WTC11 (cell line): ENCODE results near the gene SAMSN1. TPM values are rescaled to one million over a fixed set of nuclear protein-coding genes. Genes with fewer than 3 reads are reported as not detected.

ENCODE experiments used
- ATAC-seq: fragments of 200-7000 bp; cut with Tn5 transposase; 2 replicates; pipeline ENCODE4 v1.10.0; 2021; ENCODE audit warnings: mild to moderate bottlenecking, moderate library complexity
- CTCF ChIA-PET: fragments of 300-600 bp; sonication (Branson Sonifier 250); formaldehyde crosslinking; loops from one replicate; lab custom pipeline; 2021; ENCODE audit warnings: antibody characterized with exemption; lab: Charles Lee
- POLR2A ChIA-PET: fragments of 350-600 bp; sonication (Branson Sonifier 250); formaldehyde crosslinking; loops from one replicate; lab custom pipeline; 2021; ENCODE audit warnings: antibody characterized with exemption; lab: Charles Lee
- DNase-seq: peaks from one replicate; pipeline ENCODE4 v3.0.0; 2021; ENCODE audit warnings: low spot score
- H3K27ac Mint-ChIP-seq: 2 replicates; pipeline ENCODE4 v1.8.0; 2021; ENCODE audit warnings: mixed read lengths
- H3K27me3 Mint-ChIP-seq: 2 replicates; pipeline ENCODE4 v1.8.0; 2021; ENCODE audit warnings: low read depth, mild to moderate bottlenecking, moderate library complexity, mixed read lengths
- H3K36me3 Mint-ChIP-seq: 2 replicates; pipeline ENCODE4 v1.8.0; 2021; ENCODE audit warnings: mixed read lengths
- H3K4me1 Mint-ChIP-seq: 2 replicates; pipeline ENCODE4 v1.8.0; 2022; ENCODE audit warnings: mixed read lengths
- H3K4me3 Mint-ChIP-seq: 2 replicates; pipeline ENCODE4 v1.8.0; 2021; ENCODE audit warnings: mild to moderate bottlenecking, moderate library complexity, mixed read lengths
- H3K9me3 Mint-ChIP-seq: 2 replicates; pipeline ENCODE4 v1.8.0; 2021; ENCODE audit warnings: mixed read lengths
- CREB1 ChIP-seq: sonication (generic); formaldehyde crosslinking; IDR thresholded peaks from 2 replicates; pipeline ENCODE4 v1.8.0; 2023; ENCODE audit warnings: mild to moderate bottlenecking, missing genetic modification reagents
- EMX1 ChIP-seq: fragments of 250-450 bp; sonication (Bioruptor Pico); IDR thresholded peaks from 2 replicates; pipeline ENCODE4 v1.8.0; 2021; ENCODE audit warnings: mild to moderate bottlenecking
- FOXJ3 ChIP-seq: sonication (generic); formaldehyde crosslinking; IDR thresholded peaks from 2 replicates; pipeline ENCODE4 v1.9.0; 2021; ENCODE audit warnings: missing genetic modification reagents, mild to moderate bottlenecking, borderline replicate concordance
- FOXP1 ChIP-seq: sonication (generic); formaldehyde crosslinking; IDR thresholded peaks from 2 replicates; pipeline ENCODE4 v1.8.0; 2022; ENCODE audit warnings: missing genetic modification reagents, mild to moderate bottlenecking, moderate library complexity, borderline replicate concordance
- GABPB1 ChIP-seq: sonication (generic); formaldehyde crosslinking; IDR thresholded peaks from 2 replicates; pipeline ENCODE4 v1.8.1; 2023; ENCODE audit warnings: mild to moderate bottlenecking, missing genetic modification reagents
- GTF2I ChIP-seq: fragments of 250-450 bp; sonication (Bioruptor Pico); conservative IDR thresholded peaks from 2 replicates; pipeline ENCODE4 v1.4.0; 2021; ENCODE audit warnings: mild to moderate bottlenecking
- HMGA2 ChIP-seq: fragments of 250-450 bp; sonication (Bioruptor Pico); IDR thresholded peaks from 2 replicates; pipeline ENCODE4 v1.4.0; 2021; ENCODE audit warnings: mild to moderate bottlenecking, moderate library complexity
- NFE2L1 ChIP-seq: sonication (generic); formaldehyde crosslinking; IDR thresholded peaks from 2 replicates; pipeline ENCODE4 v1.8.1; 2023; ENCODE audit warnings: missing genetic modification reagents
- RELA ChIP-seq: sonication (generic); formaldehyde crosslinking; IDR thresholded peaks from 2 replicates; pipeline ENCODE4 v1.8.1; 2022; ENCODE audit warnings: missing genetic modification reagents, mild to moderate bottlenecking, borderline replicate concordance
- TCF7 ChIP-seq: sonication (generic); formaldehyde crosslinking; IDR thresholded peaks from 2 replicates; pipeline ENCODE4 v1.8.0; 2022; ENCODE audit warnings: mild to moderate bottlenecking, low read depth, missing genetic modification reagents, moderate library complexity
- TP53 ChIP-seq: sonication (generic); formaldehyde crosslinking; IDR thresholded peaks from 2 replicates; pipeline ENCODE4 v1.8.1; 2023; ENCODE audit warnings: mild to moderate bottlenecking, missing genetic modification reagents
- ZNF219 ChIP-seq: sonication (generic); formaldehyde crosslinking; IDR thresholded peaks from 2 replicates; pipeline ENCODE4 v1.8.0; 2023; ENCODE audit warnings: missing genetic modification reagents, mild to moderate bottlenecking, borderline replicate concordance
- ZNF317 ChIP-seq: sonication (generic); formaldehyde crosslinking; IDR thresholded peaks from 2 replicates; pipeline ENCODE4 v1.8.1; 2023; ENCODE audit warnings: low read depth, mild to moderate bottlenecking, moderate library complexity, missing genetic modification reagents, borderline replicate concordance
- ZNF416 ChIP-seq: fragments of 250-450 bp; sonication (Bioruptor Pico); IDR thresholded peaks from 2 replicates; pipeline ENCODE4 v1.9.0; 2021; ENCODE audit warnings: mild to moderate bottlenecking, inconsistent platforms
- total RNA-seq: library from RNA; stranded (reverse); gene quantifications from 3 replicates; pipeline ENCODE4 v1.2.3, GENCODE V29; 2021
- TF ChIP-seq, protein P1 (sequence below): fragments of 250-450 bp; sonication (Bioruptor Pico); IDR thresholded peaks from 2 replicates; pipeline ENCODE4 v1.9.0; 2021; ENCODE audit warnings: mild to moderate bottlenecking
- TF ChIP-seq, protein P2 (sequence below): sonication (generic); formaldehyde crosslinking; IDR thresholded peaks from 2 replicates; pipeline ENCODE4 v1.8.1; 2022; ENCODE audit warnings: low read depth, mild to moderate bottlenecking, moderate library complexity, missing genetic modification reagents, borderline replicate concordance
- TF ChIP-seq, protein P3 (sequence below): sonication (generic); formaldehyde crosslinking; IDR thresholded peaks from 2 replicates; pipeline ENCODE4 v1.8.1; 2023; ENCODE audit warnings: mild to moderate bottlenecking, missing genetic modification reagents
- TF ChIP-seq, protein P4 (sequence below): sonication (generic); formaldehyde crosslinking; conservative IDR thresholded peaks from 2 replicates; pipeline ENCODE4 v1.8.1; 2022; ENCODE audit warnings: mild to moderate bottlenecking, missing genetic modification reagents
- TF ChIP-seq, protein P5 (sequence below): sonication (generic); formaldehyde crosslinking; IDR thresholded peaks from 2 replicates; pipeline ENCODE4 v1.8.1; 2023; ENCODE audit warnings: mild to moderate bottlenecking, missing genetic modification reagents, moderate library complexity
- TF ChIP-seq, protein P6 (sequence below): sonication (generic); formaldehyde crosslinking; IDR thresholded peaks from 2 replicates; pipeline ENCODE4 v1.8.1; 2022; ENCODE audit warnings: missing genetic modification reagents, borderline replicate concordance
- TF ChIP-seq, protein P7 (sequence below): sonication (generic); formaldehyde crosslinking; IDR thresholded peaks from 2 replicates; pipeline ENCODE4 v1.8.1; 2023; ENCODE audit warnings: mild to moderate bottlenecking, missing genetic modification reagents
- TF ChIP-seq, protein P8 (sequence below): fragments of 250-450 bp; sonication (Bioruptor Pico); IDR thresholded peaks from 2 replicates; pipeline ENCODE4 v1.9.0; 2021; ENCODE audit warnings: mild to moderate bottlenecking

Gene SAMSN1
- total RNA-seq, 1 experiment from 2014 or later: 1.2 TPM

DNA sequence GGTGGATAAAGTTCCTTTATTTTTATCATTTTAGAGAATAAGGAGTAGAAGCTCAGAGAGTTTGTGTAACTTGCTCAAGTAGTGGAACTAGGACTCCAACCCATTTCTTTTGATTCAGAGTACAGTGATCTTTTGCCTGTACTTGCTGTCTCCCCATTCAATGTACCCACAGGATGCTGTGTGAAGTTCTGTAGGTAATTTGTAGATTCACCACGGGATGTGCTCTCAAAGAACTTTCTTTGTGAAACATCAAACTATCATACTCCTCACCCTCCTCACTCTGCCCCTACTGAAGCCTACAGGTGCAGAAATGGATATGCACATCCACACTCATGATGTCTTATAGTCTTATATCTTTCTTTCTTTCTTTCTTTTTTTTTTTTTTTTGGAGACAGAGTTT, 97.3 kb downstream of the SAMSN1 start (continued):
- TF ChIP-seq, protein P1, sequence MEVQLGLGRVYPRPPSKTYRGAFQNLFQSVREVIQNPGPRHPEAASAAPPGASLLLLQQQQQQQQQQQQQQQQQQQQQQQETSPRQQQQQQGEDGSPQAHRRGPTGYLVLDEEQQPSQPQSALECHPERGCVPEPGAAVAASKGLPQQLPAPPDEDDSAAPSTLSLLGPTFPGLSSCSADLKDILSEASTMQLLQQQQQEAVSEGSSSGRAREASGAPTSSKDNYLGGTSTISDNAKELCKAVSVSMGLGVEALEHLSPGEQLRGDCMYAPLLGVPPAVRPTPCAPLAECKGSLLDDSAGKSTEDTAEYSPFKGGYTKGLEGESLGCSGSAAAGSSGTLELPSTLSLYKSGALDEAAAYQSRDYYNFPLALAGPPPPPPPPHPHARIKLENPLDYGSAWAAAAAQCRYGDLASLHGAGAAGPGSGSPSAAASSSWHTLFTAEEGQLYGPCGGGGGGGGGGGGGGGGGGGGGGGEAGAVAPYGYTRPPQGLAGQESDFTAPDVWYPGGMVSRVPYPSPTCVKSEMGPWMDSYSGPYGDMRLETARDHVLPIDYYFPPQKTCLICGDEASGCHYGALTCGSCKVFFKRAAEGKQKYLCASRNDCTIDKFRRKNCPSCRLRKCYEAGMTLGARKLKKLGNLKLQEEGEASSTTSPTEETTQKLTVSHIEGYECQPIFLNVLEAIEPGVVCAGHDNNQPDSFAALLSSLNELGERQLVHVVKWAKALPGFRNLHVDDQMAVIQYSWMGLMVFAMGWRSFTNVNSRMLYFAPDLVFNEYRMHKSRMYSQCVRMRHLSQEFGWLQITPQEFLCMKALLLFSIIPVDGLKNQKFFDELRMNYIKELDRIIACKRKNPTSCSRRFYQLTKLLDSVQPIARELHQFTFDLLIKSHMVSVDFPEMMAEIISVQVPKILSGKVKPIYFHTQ (CRISPR knock-in tag): no peak
- TF ChIP-seq, all 79 proteins: peak for 0

DNA sequence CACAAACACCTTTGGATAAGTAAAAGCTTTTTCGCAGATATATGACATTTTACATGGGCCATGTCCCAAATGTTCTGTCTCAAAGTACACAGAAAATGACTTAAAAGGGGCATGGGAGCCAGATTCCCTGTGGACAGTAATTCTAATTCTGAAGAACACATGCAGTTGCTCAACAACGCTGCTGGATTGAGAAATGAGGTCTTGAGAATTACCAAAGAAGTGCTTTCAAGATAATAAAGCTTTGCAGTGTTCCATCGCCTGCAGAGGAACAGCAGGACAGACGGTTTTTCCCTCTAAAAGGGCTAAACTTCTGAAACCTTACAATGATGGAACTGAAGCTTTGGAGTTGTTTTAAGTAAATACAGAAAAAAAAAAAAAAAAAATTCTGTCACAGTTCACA, 107.9 kb downstream of the SAMSN1 start:
- POLR2A ChIA-PET: no interaction called here
- CTCF ChIA-PET: no interaction called here
- Mint-ChIP-seq H3K36me3 (no peaks in the 10 kb centered on the region), H3K27ac (no peak overlapping the region), H3K27me3 (no peaks in the 10 kb centered on the region)
- DNase-seq (no peak), ATAC-seq (no peak)
- no peak for TF ChIP-seq ZNF219 (CRISPR knock-in tag)
- TF ChIP-seq, protein P2, sequence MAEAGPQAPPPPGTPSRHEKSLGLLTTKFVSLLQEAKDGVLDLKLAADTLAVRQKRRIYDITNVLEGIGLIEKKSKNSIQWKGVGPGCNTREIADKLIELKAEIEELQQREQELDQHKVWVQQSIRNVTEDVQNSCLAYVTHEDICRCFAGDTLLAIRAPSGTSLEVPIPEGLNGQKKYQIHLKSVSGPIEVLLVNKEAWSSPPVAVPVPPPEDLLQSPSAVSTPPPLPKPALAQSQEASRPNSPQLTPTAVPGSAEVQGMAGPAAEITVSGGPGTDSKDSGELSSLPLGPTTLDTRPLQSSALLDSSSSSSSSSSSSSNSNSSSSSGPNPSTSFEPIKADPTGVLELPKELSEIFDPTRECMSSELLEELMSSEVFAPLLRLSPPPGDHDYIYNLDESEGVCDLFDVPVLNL (CRISPR knock-in tag): no peak
- no peak for TF ChIP-seq ZNF416 (CRISPR knock-in tag)
- TF ChIP-seq, protein P3, sequence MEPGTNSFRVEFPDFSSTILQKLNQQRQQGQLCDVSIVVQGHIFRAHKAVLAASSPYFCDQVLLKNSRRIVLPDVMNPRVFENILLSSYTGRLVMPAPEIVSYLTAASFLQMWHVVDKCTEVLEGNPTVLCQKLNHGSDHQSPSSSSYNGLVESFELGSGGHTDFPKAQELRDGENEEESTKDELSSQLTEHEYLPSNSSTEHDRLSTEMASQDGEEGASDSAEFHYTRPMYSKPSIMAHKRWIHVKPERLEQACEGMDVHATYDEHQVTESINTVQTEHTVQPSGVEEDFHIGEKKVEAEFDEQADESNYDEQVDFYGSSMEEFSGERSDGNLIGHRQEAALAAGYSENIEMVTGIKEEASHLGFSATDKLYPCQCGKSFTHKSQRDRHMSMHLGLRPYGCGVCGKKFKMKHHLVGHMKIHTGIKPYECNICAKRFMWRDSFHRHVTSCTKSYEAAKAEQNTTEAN: no peak
- TF ChIP-seq RELA (CRISPR knock-in tag): no peak
- no peak for TF ChIP-seq HMGA2
- TF ChIP-seq, protein P4, sequence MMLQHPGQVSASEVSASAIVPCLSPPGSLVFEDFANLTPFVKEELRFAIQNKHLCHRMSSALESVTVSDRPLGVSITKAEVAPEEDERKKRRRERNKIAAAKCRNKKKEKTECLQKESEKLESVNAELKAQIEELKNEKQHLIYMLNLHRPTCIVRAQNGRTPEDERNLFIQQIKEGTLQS (CRISPR knock-in tag): no peak
- TF ChIP-seq FOXJ3 (CRISPR knock-in tag): no peak
- TF ChIP-seq, protein P5, sequence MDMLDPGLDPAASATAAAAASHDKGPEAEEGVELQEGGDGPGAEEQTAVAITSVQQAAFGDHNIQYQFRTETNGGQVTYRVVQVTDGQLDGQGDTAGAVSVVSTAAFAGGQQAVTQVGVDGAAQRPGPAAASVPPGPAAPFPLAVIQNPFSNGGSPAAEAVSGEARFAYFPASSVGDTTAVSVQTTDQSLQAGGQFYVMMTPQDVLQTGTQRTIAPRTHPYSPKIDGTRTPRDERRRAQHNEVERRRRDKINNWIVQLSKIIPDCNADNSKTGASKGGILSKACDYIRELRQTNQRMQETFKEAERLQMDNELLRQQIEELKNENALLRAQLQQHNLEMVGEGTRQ: no peak
- no peak for TF ChIP-seq TCF7 (CRISPR knock-in tag)
- no peak for TF ChIP-seq FOXP1 (CRISPR knock-in tag)
- TF ChIP-seq, protein P6, sequence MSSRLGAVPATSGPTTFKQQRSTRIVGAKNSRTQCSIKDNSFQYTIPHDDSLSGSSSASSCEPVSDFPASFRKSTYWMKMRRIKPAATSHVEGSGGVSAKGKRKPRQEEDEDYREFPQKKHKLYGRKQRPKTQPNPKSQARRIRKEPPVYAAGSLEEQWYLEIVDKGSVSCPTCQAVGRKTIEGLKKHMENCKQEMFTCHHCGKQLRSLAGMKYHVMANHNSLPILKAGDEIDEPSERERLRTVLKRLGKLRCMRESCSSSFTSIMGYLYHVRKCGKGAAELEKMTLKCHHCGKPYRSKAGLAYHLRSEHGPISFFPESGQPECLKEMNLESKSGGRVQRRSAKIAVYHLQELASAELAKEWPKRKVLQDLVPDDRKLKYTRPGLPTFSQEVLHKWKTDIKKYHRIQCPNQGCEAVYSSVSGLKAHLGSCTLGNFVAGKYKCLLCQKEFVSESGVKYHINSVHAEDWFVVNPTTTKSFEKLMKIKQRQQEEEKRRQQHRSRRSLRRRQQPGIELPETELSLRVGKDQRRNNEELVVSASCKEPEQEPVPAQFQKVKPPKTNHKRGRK: no peak
- no peak for TF ChIP-seq EMX1
- TF ChIP-seq, all 79 proteins: peak for 0
- H3K9me3 Mint-ChIP-seq: peaks cover 15% of the 10 kb centered on the region
- H3K4me1 Mint-ChIP-seq: no peaks in the 10 kb centered on the region
- no peak overlapping the region for H3K4me3 Mint-ChIP-seq

DNA sequence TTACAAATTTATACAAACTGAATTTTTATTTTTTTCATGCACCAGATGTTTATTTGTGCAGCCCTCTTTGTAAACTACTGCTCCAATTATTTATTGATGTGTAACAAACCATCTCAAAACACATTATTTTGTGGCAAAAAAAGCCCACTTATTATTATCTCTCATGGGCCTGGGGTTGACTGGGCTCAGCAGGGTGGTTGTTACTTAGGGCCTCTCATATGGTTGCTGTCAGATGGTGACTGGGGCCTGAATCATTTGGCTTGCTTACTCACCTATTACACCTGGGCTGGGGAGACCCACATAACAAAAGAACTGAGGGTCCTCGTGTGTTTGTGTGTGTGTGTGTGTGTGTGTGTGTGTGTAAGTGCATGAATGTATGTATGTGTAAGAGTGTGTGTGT, 110.7 kb downstream of the SAMSN1 start:
- Mint-ChIP-seq H3K27ac (no peak overlapping the region), H3K36me3 (no peaks in the 10 kb centered on the region), H3K4me3 (no peak overlapping the region), H3K27me3 (no peaks in the 10 kb centered on the region), H3K9me3 (peaks cover 12% of the 10 kb centered on the region; the same call in 1 of the 2 replicates), H3K4me1 (no peaks in the 10 kb centered on the region)
- no peak for DNase-seq
- POLR2A ChIA-PET: no interaction called here
- no peak for ATAC-seq
- CTCF ChIA-PET: no interaction called here
- TF ChIP-seq NFE2L1 (no peak), GABPB1 (CRISPR knock-in tag) (no peak), TP53 (CRISPR knock-in tag) (no peak), ZNF317 (CRISPR knock-in tag) (no peak), CREB1 (CRISPR knock-in tag) (no peak), GTF2I (no peak)
- TF ChIP-seq, protein P7, sequence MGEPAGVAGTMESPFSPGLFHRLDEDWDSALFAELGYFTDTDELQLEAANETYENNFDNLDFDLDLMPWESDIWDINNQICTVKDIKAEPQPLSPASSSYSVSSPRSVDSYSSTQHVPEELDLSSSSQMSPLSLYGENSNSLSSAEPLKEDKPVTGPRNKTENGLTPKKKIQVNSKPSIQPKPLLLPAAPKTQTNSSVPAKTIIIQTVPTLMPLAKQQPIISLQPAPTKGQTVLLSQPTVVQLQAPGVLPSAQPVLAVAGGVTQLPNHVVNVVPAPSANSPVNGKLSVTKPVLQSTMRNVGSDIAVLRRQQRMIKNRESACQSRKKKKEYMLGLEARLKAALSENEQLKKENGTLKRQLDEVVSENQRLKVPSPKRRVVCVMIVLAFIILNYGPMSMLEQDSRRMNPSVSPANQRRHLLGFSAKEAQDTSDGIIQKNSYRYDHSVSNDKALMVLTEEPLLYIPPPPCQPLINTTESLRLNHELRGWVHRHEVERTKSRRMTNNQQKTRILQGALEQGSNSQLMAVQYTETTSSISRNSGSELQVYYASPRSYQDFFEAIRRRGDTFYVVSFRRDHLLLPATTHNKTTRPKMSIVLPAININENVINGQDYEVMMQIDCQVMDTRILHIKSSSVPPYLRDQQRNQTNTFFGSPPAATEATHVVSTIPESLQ: no peak
- TF ChIP-seq, protein P8, sequence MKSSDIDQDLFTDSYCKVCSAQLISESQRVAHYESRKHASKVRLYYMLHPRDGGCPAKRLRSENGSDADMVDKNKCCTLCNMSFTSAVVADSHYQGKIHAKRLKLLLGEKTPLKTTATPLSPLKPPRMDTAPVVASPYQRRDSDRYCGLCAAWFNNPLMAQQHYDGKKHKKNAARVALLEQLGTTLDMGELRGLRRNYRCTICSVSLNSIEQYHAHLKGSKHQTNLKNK (CRISPR knock-in tag): no peak
